HepG2 (cell line): Measurements from ENCODE around the gene DOK4. TPM values are rescaled to one million over a fixed set of nuclear protein-coding genes. Genes with fewer than 3 reads are reported as not detected.

ENCODE experiments used
- ATM ChIP-seq: fragments of 450-650 bp; IDR thresholded peaks from 2 replicates; pipeline ENCODE4 v1.7.1; 2017; ENCODE audit warnings: mild to moderate bottlenecking, borderline replicate concordance
- ESRRA ChIP-seq: sonication (generic); formaldehyde crosslinking; IDR thresholded peaks from 2 replicates; pipeline ENCODE4 v1.5.1; 2020; ENCODE audit warnings: mild to moderate bottlenecking, low read depth, missing genetic modification reagents
- GATAD1 ChIP-seq: IDR thresholded peaks from 2 replicates; pipeline ENCODE4 v1.6.1; 2016; ENCODE audit warnings: missing genetic modification reagents, missing compliant biosample characterization
- GATAD2A ChIP-seq: IDR thresholded peaks from 2 replicates; pipeline ENCODE4 v1.6.1; 2016
- GZF1 ChIP-seq: sonication (generic); formaldehyde crosslinking; IDR thresholded peaks from 2 replicates; pipeline ENCODE4 v1.5.1; 2020; ENCODE audit warnings: mild to moderate bottlenecking, missing genetic modification reagents
- HNRNPL ChIP-seq: fragments of 200-400 bp; formaldehyde crosslinking; IDR thresholded peaks from 2 replicates; pipeline ENCODE4 v1.6.1; 2017; ENCODE audit warnings: mild to moderate bottlenecking, low read depth, low read length
- IKZF5 ChIP-seq: IDR thresholded peaks from 2 replicates; pipeline ENCODE4 v1.6.1; 2018; ENCODE audit warnings: missing genetic modification reagents, mild to moderate bottlenecking, missing compliant biosample characterization
- KAT8 ChIP-seq: IDR thresholded peaks from 2 replicates; pipeline ENCODE4 v1.6.1; 2016; ENCODE audit warnings: missing genetic modification reagents, missing compliant biosample characterization
- KDM5B ChIP-seq: sonication (generic); formaldehyde crosslinking; IDR thresholded peaks from 2 replicates; pipeline ENCODE4 v1.4.0; 2020; ENCODE audit warnings: missing genetic modification reagents, mild to moderate bottlenecking, borderline replicate concordance
- MAFK ChIP-seq, 2 experiments: IDR thresholded peaks in 1 of 2; conservative IDR thresholded peaks in 1 of 2; 2 replicates each; pipeline ENCODE4 v1.6.1; 2011; ENCODE audit warnings: improper control_type of control experiment in 2 of 2, low read length in 2 of 2
- NAIF1 ChIP-seq: sonication (generic); formaldehyde crosslinking; IDR thresholded peaks from 2 replicates; pipeline ENCODE4 v1.5.0; 2020; ENCODE audit warnings: mild to moderate bottlenecking, missing genetic modification reagents, borderline replicate concordance
- NCOA1 ChIP-seq: sonication (generic); formaldehyde crosslinking; IDR thresholded peaks from 2 replicates; pipeline ENCODE4 v1.9.0; 2021; ENCODE audit warnings: missing genetic modification reagents
- NFE2L2 ChIP-seq: fragments of 150-350 bp; IDR thresholded peaks from 2 replicates; pipeline ENCODE4 v1.6.1; 2014; ENCODE audit warnings: low read length
- NFKB2 ChIP-seq: sonication (generic); formaldehyde crosslinking; IDR thresholded peaks from 2 replicates; pipeline ENCODE4 v1.4.0; 2020; ENCODE audit warnings: missing genetic modification reagents, borderline replicate concordance
- NKX3-1 ChIP-seq: sonication (generic); formaldehyde crosslinking; IDR thresholded peaks from 2 replicates; pipeline ENCODE4 v1.5.0; 2020; ENCODE audit warnings: missing genetic modification reagents
- SSRP1 ChIP-seq: IDR thresholded peaks from 2 replicates; pipeline ENCODE4 v1.6.1; 2016; ENCODE audit warnings: control low read depth
- TCF12 ChIP-seq, 2 experiments: fragments of 450-650 bp in 1 of 2; sonication (generic) in 1 of 2; formaldehyde crosslinking in 1 of 2; IDR thresholded peaks; 2 replicates each; pipeline versions ENCODE4 v1.6.1 to v1.8.0; 2017 to 2022; ENCODE audit warnings: antibody characterized with exemption in 1 of 2, mild to moderate bottlenecking in 1 of 2, missing genetic modification reagents in 1 of 2, moderate library complexity in 1 of 2
- TCF7L2 ChIP-seq: IDR thresholded peaks from 2 replicates; pipeline ENCODE4 v1.6.1; 2011; ENCODE audit warnings: mild to moderate bottlenecking, low read depth, low read length, moderate library complexity
- TEAD2 ChIP-seq: sonication (generic); formaldehyde crosslinking; IDR thresholded peaks from 2 replicates; pipeline ENCODE4 v1.9.0; 2021; ENCODE audit warnings: missing genetic modification reagents
- ZBTB3 ChIP-seq: sonication (generic); formaldehyde crosslinking; IDR thresholded peaks from 2 replicates; pipeline ENCODE4 v1.4.0; 2020; ENCODE audit warnings: low read depth, mild to moderate bottlenecking, moderate library complexity, missing genetic modification reagents, borderline replicate concordance
- ZBTB42 ChIP-seq: sonication (generic); formaldehyde crosslinking; IDR thresholded peaks from 2 replicates; pipeline ENCODE4 v1.5.0; 2020; ENCODE audit warnings: mild to moderate bottlenecking, missing genetic modification reagents
- ZKSCAN5 ChIP-seq: sonication (generic); formaldehyde crosslinking; IDR thresholded peaks from 2 replicates; pipeline ENCODE4 v1.5.1; 2020; ENCODE audit warnings: mild to moderate bottlenecking, missing genetic modification reagents
- ZNF468 ChIP-seq: sonication (generic); formaldehyde crosslinking; IDR thresholded peaks from 2 replicates; pipeline ENCODE4 v1.8.0; 2022; ENCODE audit warnings: mild to moderate bottlenecking, moderate library complexity, missing genetic modification reagents
- ZNF496 ChIP-seq: sonication (generic); formaldehyde crosslinking; IDR thresholded peaks from 2 replicates; pipeline ENCODE4 v1.8.1; 2023; ENCODE audit warnings: mild to moderate bottlenecking, moderate library complexity, missing genetic modification reagents; ENCODE audit not compliant: insufficient replicate concordance
- ZNF703 ChIP-seq: sonication (generic); formaldehyde crosslinking; IDR thresholded peaks from 2 replicates; pipeline ENCODE4 v1.5.1; 2020; ENCODE audit warnings: missing genetic modification reagents, mild to moderate bottlenecking, moderate library complexity, borderline replicate concordance
- ZNF839 ChIP-seq: sonication (generic); formaldehyde crosslinking; IDR thresholded peaks from 2 replicates; pipeline ENCODE4 v1.4.0; 2020; ENCODE audit warnings: missing genetic modification reagents, mild to moderate bottlenecking, borderline replicate concordance
- polyA plus RNA-seq, 8 experiments: library from polyadenylated mRNA; depleted of rRNA in 3 of 8; stranded (reverse) in 7 of 8; unstranded in 1 of 8; fragments of >200 nt; fragmentation: Illumina TruSeq in 4 of 8; extraction: Trizol in 4 of 8; gene quantifications; 2 replicates each; pipeline versions ENCODE4 v1.2.1 to v1.2.3, GENCODE V29; 2011 to 2016; ENCODE audit warnings: low read depth in 4 of 8, missing spikeins in 1 of 8, mixed read lengths in 1 of 8; ENCODE audit not compliant: insufficient read depth in 1 of 8
- total RNA-seq, 5 experiments: library from RNA; depleted of rRNA; stranded (reverse); fragments of >200 nt; fragmentation: Illumina TruSeq; extraction: Trizol; gene quantifications; 2 replicates each; pipeline ENCODE4 v1.2.3, GENCODE V29; 2016; ENCODE audit warnings: low read depth in 1 of 5
- TF ChIP-seq, protein P1 (sequence below): conservative IDR thresholded peaks from 2 replicates; pipeline ENCODE4 v1.6.1; 2018; ENCODE audit warnings: missing genetic modification reagents
- TF ChIP-seq, protein P2 (sequence below): sonication (generic); formaldehyde crosslinking; IDR thresholded peaks from 2 replicates; pipeline ENCODE4 v1.9.0; 2022; ENCODE audit warnings: missing genetic modification reagents, mild to moderate bottlenecking, borderline replicate concordance
- TF ChIP-seq, protein P3 (sequence below): sonication (generic); formaldehyde crosslinking; IDR thresholded peaks from 2 replicates; pipeline ENCODE4 v1.5.0; 2020; ENCODE audit warnings: mild to moderate bottlenecking, low read depth, missing genetic modification reagents, borderline replicate concordance

The DOK4 gene
- total and polyA plus RNA-seq, 2 of the 13 experiments (the other 11 are each of a cell fraction or from before 2014, with no cell fraction given), result 52.7 to 70.0 TPM

GRCh38 chr16:57480754-57481230 is 5.5 kb downstream of the DOK4 start (continued):
- TF ChIP-seq, protein P1, sequence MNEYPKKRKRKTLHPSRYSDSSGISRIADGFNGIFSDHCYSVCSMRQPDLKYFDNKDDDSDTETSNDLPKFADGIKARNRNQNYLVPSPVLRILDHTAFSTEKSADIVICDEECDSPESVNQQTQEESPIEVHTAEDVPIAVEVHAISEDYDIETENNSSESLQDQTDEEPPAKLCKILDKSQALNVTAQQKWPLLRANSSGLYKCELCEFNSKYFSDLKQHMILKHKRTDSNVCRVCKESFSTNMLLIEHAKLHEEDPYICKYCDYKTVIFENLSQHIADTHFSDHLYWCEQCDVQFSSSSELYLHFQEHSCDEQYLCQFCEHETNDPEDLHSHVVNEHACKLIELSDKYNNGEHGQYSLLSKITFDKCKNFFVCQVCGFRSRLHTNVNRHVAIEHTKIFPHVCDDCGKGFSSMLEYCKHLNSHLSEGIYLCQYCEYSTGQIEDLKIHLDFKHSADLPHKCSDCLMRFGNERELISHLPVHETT (CRISPR knock-in tag), result no peak
- no peak for TF ChIP-seq NKX3-1
- no peak for TF ChIP-seq TCF7L2
- no peak for TF ChIP-seq ZKSCAN5 (CRISPR knock-in tag)
- TF ChIP-seq KAT8 (CRISPR knock-in tag), result no peak
- no peak for TF ChIP-seq GATAD1
- no peak for TF ChIP-seq TEAD2 (CRISPR knock-in tag)
- no peak for TF ChIP-seq NFKB2 (CRISPR knock-in tag)
- TF ChIP-seq HNRNPL, result peak; percentile 48; the same call in 1 of the 2 replicates
- no peak for TF ChIP-seq TCF12 (IDR thresholded peaks at IDR 0.05)
- TF ChIP-seq TCF12 (CRISPR knock-in tag; IDR thresholded peaks at IDR 0.05), result no peak
- TF ChIP-seq KDM5B (CRISPR knock-in tag), result no peak
- no peak for TF ChIP-seq NAIF1
- TF ChIP-seq, protein P2, sequence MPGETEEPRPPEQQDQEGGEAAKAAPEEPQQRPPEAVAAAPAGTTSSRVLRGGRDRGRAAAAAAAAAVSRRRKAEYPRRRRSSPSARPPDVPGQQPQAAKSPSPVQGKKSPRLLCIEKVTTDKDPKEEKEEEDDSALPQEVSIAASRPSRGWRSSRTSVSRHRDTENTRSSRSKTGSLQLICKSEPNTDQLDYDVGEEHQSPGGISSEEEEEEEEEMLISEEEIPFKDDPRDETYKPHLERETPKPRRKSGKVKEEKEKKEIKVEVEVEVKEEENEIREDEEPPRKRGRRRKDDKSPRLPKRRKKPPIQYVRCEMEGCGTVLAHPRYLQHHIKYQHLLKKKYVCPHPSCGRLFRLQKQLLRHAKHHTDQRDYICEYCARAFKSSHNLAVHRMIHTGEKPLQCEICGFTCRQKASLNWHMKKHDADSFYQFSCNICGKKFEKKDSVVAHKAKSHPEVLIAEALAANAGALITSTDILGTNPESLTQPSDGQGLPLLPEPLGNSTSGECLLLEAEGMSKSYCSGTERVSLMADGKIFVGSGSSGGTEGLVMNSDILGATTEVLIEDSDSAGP, result no peak
- TF ChIP-seq MAFK (conservative IDR thresholded peaks at IDR 0.05 in 1 of 2, IDR thresholded peaks at IDR 0.05 in 1 of 2; ENCODE audit: low read length in 2 of 2), result no peak
- TF ChIP-seq NFE2L2, result no peak
- TF ChIP-seq, protein P3, sequence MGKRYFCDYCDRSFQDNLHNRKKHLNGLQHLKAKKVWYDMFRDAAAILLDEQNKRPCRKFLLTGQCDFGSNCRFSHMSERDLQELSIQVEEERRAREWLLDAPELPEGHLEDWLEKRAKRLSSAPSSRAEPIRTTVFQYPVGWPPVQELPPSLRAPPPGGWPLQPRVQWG (CRISPR knock-in tag), result no peak
- no peak for TF ChIP-seq ZBTB42 (CRISPR knock-in tag)
- TF ChIP-seq ZNF496, result no peak
- no peak for TF ChIP-seq ATM
- TF ChIP-seq IKZF5 (CRISPR knock-in tag), result no peak
- TF ChIP-seq GATAD2A, result no peak
- no peak for TF ChIP-seq ZNF468 (CRISPR knock-in tag)
- no peak for TF ChIP-seq ESRRA (CRISPR knock-in tag)
- peak; percentile 71; the same call in 1 of the 2 replicates for TF ChIP-seq ZNF839 (CRISPR knock-in tag)
- no peak for TF ChIP-seq NCOA1
- TF ChIP-seq SSRP1 (CRISPR knock-in tag), result 0 out of 2 replicates have a peak, but pooled peaks have one; percentile 36
- no peak for TF ChIP-seq GZF1 (CRISPR knock-in tag)
- no peak for TF ChIP-seq ZBTB3 (CRISPR knock-in tag)
- TF ChIP-seq ZNF703, result 0 out of 2 replicates have a peak, but pooled peaks have one; percentile 23
